Esophagus muscularis mucosa (tissue), 4 donors: ENCODE measurements around the gene STK36. TPM values are rescaled to one million over a fixed set of nuclear protein-coding genes. Genes with fewer than 3 reads are reported as not detected.

Source experiments
- DNase-seq: peaks from one replicate; pipeline ENCODE4 v3.0.0-alpha.2; 2017; ENCODE audit errors: extremely low spot score
- H3K27ac ChIP-seq, 4 donors: fragments of 200-600 bp; sonication (generic); replicated peaks in 1 of 4; 1 replicate in 3 of 4; 2 replicates in 1 of 4; pipeline ENCODE4 v1.5.1; 2016 to 2019; ENCODE audit warnings: mild to moderate bottlenecking in 1 of 4
- H3K27me3 ChIP-seq, 4 donors: fragments of 200-600 bp; sonication (generic); one replicate each; pipeline versions ENCODE4 v1.5.1 to v1.6.0; 2016 to 2019
- H3K36me3 ChIP-seq, 4 donors: fragments of 200-600 bp; sonication (generic); one replicate each; pipeline ENCODE4 v1.5.1; 2016 to 2019
- H3K4me1 ChIP-seq, 4 donors: fragments of 200-600 bp; sonication (generic); one replicate each; pipeline ENCODE4 v1.5.1; 2016 to 2019
- H3K4me3 ChIP-seq, 4 donors: fragments of 200-600 bp; sonication (generic); 1 replicate in 2 of 4; 2 replicates in 2 of 4; pipeline ENCODE4 v1.5.1; 2016 to 2019; ENCODE audit warnings: mild to moderate bottlenecking in 4 of 4, moderate library complexity in 1 of 4
- H3K9me3 ChIP-seq, 4 donors: fragments of 200-600 bp; sonication (generic); 1 replicate in 3 of 4; 2 replicates in 1 of 4; pipeline ENCODE4 v1.5.1; 2016 to 2019
- CTCF ChIP-seq, 3 experiments: fragments of 200-600 bp in 2 of 3; fragments of 450-650 bp in 1 of 3; sonication (generic) in 2 of 3; IDR thresholded peaks; one replicate each; pipeline ENCODE4 v1.5.1; 2017 to 2019; ENCODE audit warnings: antibody characterized with exemption in 3 of 3, mild to moderate bottlenecking in 2 of 3, moderate library complexity in 1 of 3
- EP300 ChIP-seq: sonication (generic); formaldehyde crosslinking; IDR thresholded peaks from one replicate; pipeline ENCODE4 v1.6.1; 2017; ENCODE audit warnings: antibody characterized with exemption
- POLR2A ChIP-seq: fragments of 450-650 bp; IDR thresholded peaks from one replicate; pipeline ENCODE4 v1.6.1; 2017; ENCODE audit warnings: antibody characterized with exemption, moderate library complexity, mild to moderate bottlenecking, low read depth
- POLR2AphosphoS5 ChIP-seq, 2 donors: sonication (generic); formaldehyde crosslinking; IDR thresholded peaks; one replicate each; pipeline ENCODE4 v1.6.1; 2017; ENCODE audit warnings: antibody characterized with exemption in 2 of 2
- WGBS: methylation state at CpG from one replicate; pipeline ENCODE4 v1.1.5; 2018; 5-methylcytosine and 5-hydroxymethylcytosine counted together
- intact Hi-C: fragments of 100-400 bp; cut with DNase I; formaldehyde crosslinking; loops from one replicate; pipeline ENCODE4 v1.15.1; 2023
- total RNA-seq, 4 donors: library from RNA; depleted of rRNA; stranded (reverse); fragments of >200 nt; gene quantifications; one replicate each; pipeline versions ENCODE4 v1.1.0 to v1.2.1, GENCODE V29; 2016

Gene STK36
- total RNA-seq, 4 donors from 2014 or later: 12.1 to 19.1 (median 14.8) TPM

- TF ChIP-seq POLR2A (no peak), CTCF (IDR thresholded peaks at IDR 0.05) (no peak), POLR2AphosphoS5 (IDR thresholded peaks at IDR 0.05) (no peak), EP300 (no peak)
- H3K27me3 ChIP-seq: no peaks in the 10 kb centered on the region
- intact Hi-C loops: no loop called here
- no peak overlapping the region for H3K27ac ChIP-seq
- H3K9me3 ChIP-seq: no peaks in the 10 kb centered on the region
- no peak for DNase-seq
- H3K36me3 ChIP-seq: no peaks in the 10 kb centered on the region
- peaks cover 2 to 20% (median 13%) of the 10 kb centered on the region in 4 donors for H3K4me1 ChIP-seq
- 78% methylated on average over 3 of the region's 3 CpGs for WGBS
- H3K4me3 ChIP-seq: no peak overlapping the region
Observed at GRCh38 chr2:218719457-218719856, 47.6 kb downstream of the STK36 start.

GRCh38 chr2:218720048-218721041, 48.5 kb downstream of the STK36 start:
- H3K4me1 ChIP-seq: peaks cover 2 to 19% (median 13%) of the 10 kb centered on the region in 4 donors

GRCh38 chr2:218721488-218721887, 49.6 kb downstream of the STK36 start:
- no peak overlapping the region for H3K4me3 ChIP-seq
- H3K4me1 ChIP-seq: peaks cover 2 to 14% (median 9%) of the 10 kb centered on the region in 4 donors
- DNase-seq: no peak
- no peak for TF ChIP-seq CTCF (IDR thresholded peaks at IDR 0.05)
- no peak for TF ChIP-seq POLR2A
- H3K27me3 ChIP-seq: no peaks in the 10 kb centered on the region
- H3K27ac ChIP-seq: no peak overlapping the region
- peaks cover 0 to 4% (median 0%) of the 10 kb centered on the region in 4 donors for H3K36me3 ChIP-seq
- intact Hi-C loops: no loop called here
- peaks cover 0 to 11% (median 4%) of the 10 kb centered on the region in 4 donors for H3K9me3 ChIP-seq

More at GRCh38 chr2:218720048-218721041, 48.5 kb downstream of the STK36 start:
- DNase-seq: no peak
- intact Hi-C loops: no loop called here
- no peak for TF ChIP-seq EP300
- no peak for TF ChIP-seq POLR2A
- TF ChIP-seq CTCF (IDR thresholded peaks at IDR 0.05): no peak
- TF ChIP-seq POLR2AphosphoS5 (IDR thresholded peaks at IDR 0.05): no peak
- Histone ChIP-seq H3K36me3 (peaks cover 0 to 4% (median 0%) of the 10 kb centered on the region in 4 donors), H3K9me3 (no peaks in the 10 kb centered on the region), H3K27me3 (no peaks in the 10 kb centered on the region), H3K4me3 (no peak overlapping the region), H3K27ac (no peak overlapping the region)
- WGBS: 97% methylated on average over 19 of the region's 19 CpGs

GRCh38 chr2:218721934-218722333, 50.0 kb downstream of the STK36 start:
- H3K4me1 ChIP-seq: peaks cover 2 to 9% (median 9%) of the 10 kb centered on the region in 4 donors
- H3K36me3 ChIP-seq: peaks cover 0 to 4% (median 0%) of the 10 kb centered on the region in 4 donors
- no peak for DNase-seq
- TF ChIP-seq EP300: no peak
- TF ChIP-seq CTCF (IDR thresholded peaks at IDR 0.05): no peak
- no peak for TF ChIP-seq POLR2A
- TF ChIP-seq POLR2AphosphoS5 (IDR thresholded peaks at IDR 0.05): no peak
- 92% methylated on average over 2 of the region's 2 CpGs for WGBS
- no peak overlapping the region for H3K27ac ChIP-seq
- H3K27me3 ChIP-seq: no peaks in the 10 kb centered on the region
- peaks cover 0 to 12% (median 6%) of the 10 kb centered on the region in 4 donors for H3K9me3 ChIP-seq
- intact Hi-C loops: no loop called here
- no peak overlapping the region for H3K4me3 ChIP-seq
